Mucosa of descending colon (tissue), 3 donors: ENCODE measurements around the gene AGBL3. TPM values are rescaled to one million over a fixed set of nuclear protein-coding genes. Genes with fewer than 3 reads are reported as not detected.
A peak's percentile ranks its signal among the peaks of the same experiment; 100 is the strongest.

ENCODE experiments used
- ATAC-seq: fragments of 200-7000 bp; cut with Tn5 transposase; one replicate; pipeline ENCODE4 v1.9.1; 2020; ENCODE audit warnings: mild to moderate bottlenecking, moderate library complexity
- DNase-seq, 3 donors: peaks; one replicate each; pipeline ENCODE4 v3.0.0-alpha.2; 2020
- H3K36me3 ChIP-seq: fragments of 200-600 bp; one replicate; pipeline ENCODE4 v1.8.0; 2021; ENCODE audit warnings: low read depth, mild to moderate bottlenecking
- H3K4me1 ChIP-seq: fragments of 200-600 bp; one replicate; pipeline ENCODE4 v1.8.0; 2021; ENCODE audit warnings: low read depth, mild to moderate bottlenecking
- H3K4me3 ChIP-seq: fragments of 200-600 bp; one replicate; pipeline ENCODE4 v1.8.0; 2021; ENCODE audit warnings: mild to moderate bottlenecking
- H3K9me3 ChIP-seq: fragments of 200-600 bp; one replicate; pipeline ENCODE4 v1.8.0; 2021; ENCODE audit warnings: mild to moderate bottlenecking
- CTCF ChIP-seq: fragments of 200-600 bp; IDR thresholded peaks from one replicate; pipeline ENCODE4 v1.8.0; 2022; ENCODE audit warnings: antibody characterized with exemption, mild to moderate bottlenecking
- intact Hi-C, 2 donors: fragments of 100-400 bp; cut with DNase I in 1 of 2; cut with micrococcal nuclease in 1 of 2; formaldehyde crosslinking; loops; one replicate each; pipeline versions ENCODE4 v1.11.0 to v1.11.1; 2022; cut with DNase I, micrococcal nuclease
- total RNA-seq, 3 donors: library from RNA; stranded (reverse); fragmentation: NEBNext Ultra II Directional in 2 of 3; extraction: Animal tissue kit (Norgen Biotek cat#: 25700) in 2 of 3; gene quantifications; one replicate each; pipeline versions ENCODE4 v1.2.1 to v1.2.4, GENCODE V29; 2021 to 2023
- donor health status: DM: no; HTN: no; CAD: no; lungs with moderate emphysema.
- donor health status: DM: no; HTN: no; CAD: no.
- donor health status: DM: no; HTN: yes; CAD: no.

AGBL3 gene
- total RNA-seq, 3 donors from 2014 or later: 1.6 to 2.5 (median 1.9) TPM

GRCh38 chr7:134954197-134955082 is 31.9 kb upstream of the AGBL3 start:
- DNase-seq (no peak), ATAC-seq (no peak)
- intact Hi-C loops: loop anchor here in 1 of 2 donors (10.0 kb wide), 1 partner anchor 260 kb away; no protein-coding TSS in a partner anchor
- H3K9me3 ChIP-seq: no peaks in the 10 kb centered on the region
- no peak overlapping the region for H3K4me3 ChIP-seq
- no peaks in the 10 kb centered on the region for H3K4me1 ChIP-seq
- no peaks in the 10 kb centered on the region for H3K36me3 ChIP-seq
- TF ChIP-seq CTCF: peak; percentile 15

- TF ChIP-seq CTCF: no peak
- Histone ChIP-seq H3K4me1 (no peaks in the 10 kb centered on the region), H3K9me3 (no peaks in the 10 kb centered on the region), H3K4me3 (no peak overlapping the region), H3K36me3 (no peaks in the 10 kb centered on the region)
- DNase-seq (no peak), ATAC-seq (no peak)
- intact Hi-C loops: loop anchor here in 1 of 2 donors (10.0 kb wide), 1 partner anchor 262 kb away; no protein-coding TSS in a partner anchor
Observed at GRCh38 chr7:134957005-134957404, 29.3 kb upstream of the AGBL3 start.

GRCh38 chr7:134959810-134960209 is 26.5 kb upstream of the AGBL3 start:
- H3K4me1 ChIP-seq: no peaks in the 10 kb centered on the region
- H3K36me3 ChIP-seq: no peaks in the 10 kb centered on the region
- TF ChIP-seq CTCF: no peak
- no peak for ATAC-seq
- no peak for DNase-seq
- no peaks in the 10 kb centered on the region for H3K9me3 ChIP-seq
- intact Hi-C loops: loop anchor here in 1 of 2 donors (10.0 kb wide), 2 partner anchors 205 to 265 kb away; no protein-coding TSS in a partner anchor
- H3K4me3 ChIP-seq: no peak overlapping the region

GRCh38 chr7:134962270-134962780 is 24.0 kb upstream of the AGBL3 start:
- ATAC-seq: no peak
- no peak overlapping the region for H3K4me3 ChIP-seq
- no peak for DNase-seq
- TF ChIP-seq CTCF: no peak
- H3K4me1 ChIP-seq: no peaks in the 10 kb centered on the region
- intact Hi-C loops: loop anchor here in 1 of 2 donors (10.0 kb wide), 1 partner anchor 202 kb away; no protein-coding TSS in a partner anchor
- no peaks in the 10 kb centered on the region for H3K9me3 ChIP-seq
- no peaks in the 10 kb centered on the region for H3K36me3 ChIP-seq

GRCh38 chr7:134963036-134963435 is 23.3 kb upstream of the AGBL3 start:
- H3K36me3 ChIP-seq: no peaks in the 10 kb centered on the region
- no peak overlapping the region for H3K4me3 ChIP-seq
- ATAC-seq (no peak), DNase-seq (no peak)
- H3K9me3 ChIP-seq: no peaks in the 10 kb centered on the region
- intact Hi-C loops: loop anchor here in 1 of 2 donors (10.0 kb wide), 1 partner anchor 202 kb away; no protein-coding TSS in a partner anchor
- H3K4me1 ChIP-seq: no peaks in the 10 kb centered on the region
- no peak for TF ChIP-seq CTCF
